DND-41 (cell line): ENCODE data around the gene RABGAP1.

Source experiments
- EZH2 ChIP-seq: IDR thresholded peaks from 3 replicates; pipeline ENCODE4 v1.6.1; 2012; ENCODE audit warnings: borderline replicate concordance, low read depth, mild to moderate bottlenecking, moderate library complexity, low read length, inconsistent platforms; ENCODE audit not compliant: severe bottlenecking
- TF ChIP-seq, protein P1 (sequence below): IDR thresholded peaks from 2 replicates; pipeline ENCODE4 v1.5.1; 2012; ENCODE audit warnings: borderline replicate concordance, low read length, moderate library complexity, mild to moderate bottlenecking; ENCODE audit not compliant: poor library complexity, severe bottlenecking; ENCODE audit errors: extremely low read depth

DNA sequence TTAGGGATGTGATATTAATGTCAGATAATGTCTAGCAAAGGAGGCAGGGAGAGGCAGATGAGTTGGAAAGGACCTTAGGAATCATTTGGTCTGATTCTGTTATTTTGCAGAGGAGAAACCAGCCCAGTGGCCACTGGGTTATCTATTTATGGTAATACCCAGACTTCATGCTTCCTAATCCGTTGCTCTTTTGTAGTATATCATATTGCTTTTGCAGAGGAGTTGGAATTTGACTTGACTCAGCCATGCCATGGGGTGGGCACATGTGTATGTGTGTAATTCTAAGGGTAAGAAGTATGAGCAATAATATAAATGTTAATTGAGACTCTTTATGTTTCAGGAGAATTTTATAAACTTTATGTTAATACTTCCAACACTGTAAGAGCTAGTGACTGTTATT lies 100.0 kb downstream of the RABGAP1 start:
- TF ChIP-seq, protein P1, sequence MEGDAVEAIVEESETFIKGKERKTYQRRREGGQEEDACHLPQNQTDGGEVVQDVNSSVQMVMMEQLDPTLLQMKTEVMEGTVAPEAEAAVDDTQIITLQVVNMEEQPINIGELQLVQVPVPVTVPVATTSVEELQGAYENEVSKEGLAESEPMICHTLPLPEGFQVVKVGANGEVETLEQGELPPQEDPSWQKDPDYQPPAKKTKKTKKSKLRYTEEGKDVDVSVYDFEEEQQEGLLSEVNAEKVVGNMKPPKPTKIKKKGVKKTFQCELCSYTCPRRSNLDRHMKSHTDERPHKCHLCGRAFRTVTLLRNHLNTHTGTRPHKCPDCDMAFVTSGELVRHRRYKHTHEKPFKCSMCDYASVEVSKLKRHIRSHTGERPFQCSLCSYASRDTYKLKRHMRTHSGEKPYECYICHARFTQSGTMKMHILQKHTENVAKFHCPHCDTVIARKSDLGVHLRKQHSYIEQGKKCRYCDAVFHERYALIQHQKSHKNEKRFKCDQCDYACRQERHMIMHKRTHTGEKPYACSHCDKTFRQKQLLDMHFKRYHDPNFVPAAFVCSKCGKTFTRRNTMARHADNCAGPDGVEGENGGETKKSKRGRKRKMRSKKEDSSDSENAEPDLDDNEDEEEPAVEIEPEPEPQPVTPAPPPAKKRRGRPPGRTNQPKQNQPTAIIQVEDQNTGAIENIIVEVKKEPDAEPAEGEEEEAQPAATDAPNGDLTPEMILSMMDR, result no peak
- no peak for TF ChIP-seq EZH2
